ENCODE results near the gene RPL15. TPM values are rescaled to one million over a fixed set of nuclear protein-coding genes. Genes with fewer than 3 reads are reported as not detected.

The RPL15 gene
- total and polyA plus RNA-seq, 10 of the 15 experiments (the other 5 are each of a cell fraction or from before 2014, with no cell fraction given): 2,885 to 10,761 (median 4,017) TPM

DNA sequence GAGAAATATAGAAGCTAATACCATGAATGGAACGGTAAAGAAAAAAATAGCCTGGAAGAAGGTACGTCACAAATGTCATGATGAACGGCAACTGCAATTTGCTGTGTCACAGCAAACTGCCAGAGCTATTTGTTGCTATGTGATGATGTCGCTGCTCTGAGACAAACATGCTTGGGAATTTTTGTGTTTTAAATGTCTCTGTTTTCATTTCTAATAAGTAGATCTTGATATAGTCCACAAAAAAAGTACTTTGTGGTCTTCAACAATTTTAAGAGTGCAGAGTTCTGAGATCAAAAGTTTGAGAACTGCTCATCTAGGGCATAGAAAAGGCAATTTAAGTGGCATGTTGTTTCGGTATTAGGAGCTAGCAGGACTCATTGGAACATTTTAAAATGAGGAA is 23.8 kb downstream of the RPL15 start:
- ChIA-PET RAD21 (ENCODE audit: unreplicated experiment) (interaction anchor here (1.3 kb wide), 1 partner anchor 9 kb away, joined by 3 read pairs; no protein-coding TSS in a partner anchor), SMC1A (ENCODE audit: uncharacterized antibody, unreplicated experiment) (interaction anchor here (0.5 to 1.1 kb wide), 5 partner anchors 11 to 620 kb away, joined by 3 to 4 read pairs (median 3); no protein-coding TSS in a partner anchor), POLR2A (interaction anchor here (0.5 to 1.2 kb wide), 2 partner anchors 18 to 22 kb away, joined by 3 to 4 read pairs; no protein-coding TSS in a partner anchor), CTCF (interaction anchor here (1.5 kb wide), 2 partner anchors 16 to 107 kb away, joined by 3 to 6 read pairs; no protein-coding TSS in a partner anchor)
- no peak for DNase-seq (ENCODE audit: low read depth, low spot score)
- no peaks in the 10 kb centered on the region for H3K79me2 ChIP-seq (ENCODE audit: control insufficient read depth, insufficient read depth, low read length)
- no TSS peak for BruUV-seq (replicated peaks)
- no peak for FAIRE-seq
- ATAC-seq: no peak
- 0 out of 2 replicates have a peak, but pooled peaks cover 3% of the 10 kb centered on the region for H3K4me1 ChIP-seq (ENCODE audit: control insufficient read depth, insufficient read depth, low read length)
- H2AFZ ChIP-seq (ENCODE audit: control insufficient read depth, low read depth, low read length): no peak overlapping the region
- no peak overlapping the region for H3K4me2 ChIP-seq (ENCODE audit: control insufficient read depth, insufficient read depth)
- H3K9me3 ChIP-seq (replicated peaks; ENCODE audit: control insufficient read depth, insufficient read depth, low read length): no peaks in the 10 kb centered on the region
- H3K9ac ChIP-seq (ENCODE audit: control insufficient read depth, insufficient read depth, low read length): no peak overlapping the region
- H3K27ac ChIP-seq (ENCODE audit: control insufficient read depth, insufficient read depth): no peak overlapping the region
- in situ Hi-C loops (cut with MboI) (loop anchor here (25.0 kb wide), 1 partner anchor 1847 kb away; the partner anchor contains the start of genes NGLY1 and OXSM), intact Hi-C loops (cut with micrococcal nuclease; ENCODE audit: unreplicated experiment) (loop anchor here (10.0 kb wide), 1 partner anchor 286 kb away; no protein-coding TSS in a partner anchor)
- H3K27me3 ChIP-seq (replicated peaks in 1 of 2; ENCODE audit: control insufficient read depth in 2 of 2, insufficient read depth in 2 of 2, low read length in 1 of 2): peaks cover 0 to 3% of the 10 kb centered on the region in 2 experiments; a peak in 1 of 4 replicates
- no peak overlapping the region for H3K4me3 ChIP-seq
- 62% methylated on average over 5 of the region's 5 CpGs for whole genome bisulfite sequencing (ENCODE audit: insufficient coverage, insufficient replicate concordance, low lambda C conversion rate, missing lambda C conversion rate)
- no peaks in the 10 kb centered on the region for H3K36me3 ChIP-seq (ENCODE audit: control insufficient read depth in 2 of 2, insufficient read depth in 2 of 2, low read length in 1 of 2)
- no peaks in the 10 kb centered on the region for H4K20me1 ChIP-seq (ENCODE audit: control insufficient read depth, insufficient read depth)
- TF ChIP-seq, protein P1, sequence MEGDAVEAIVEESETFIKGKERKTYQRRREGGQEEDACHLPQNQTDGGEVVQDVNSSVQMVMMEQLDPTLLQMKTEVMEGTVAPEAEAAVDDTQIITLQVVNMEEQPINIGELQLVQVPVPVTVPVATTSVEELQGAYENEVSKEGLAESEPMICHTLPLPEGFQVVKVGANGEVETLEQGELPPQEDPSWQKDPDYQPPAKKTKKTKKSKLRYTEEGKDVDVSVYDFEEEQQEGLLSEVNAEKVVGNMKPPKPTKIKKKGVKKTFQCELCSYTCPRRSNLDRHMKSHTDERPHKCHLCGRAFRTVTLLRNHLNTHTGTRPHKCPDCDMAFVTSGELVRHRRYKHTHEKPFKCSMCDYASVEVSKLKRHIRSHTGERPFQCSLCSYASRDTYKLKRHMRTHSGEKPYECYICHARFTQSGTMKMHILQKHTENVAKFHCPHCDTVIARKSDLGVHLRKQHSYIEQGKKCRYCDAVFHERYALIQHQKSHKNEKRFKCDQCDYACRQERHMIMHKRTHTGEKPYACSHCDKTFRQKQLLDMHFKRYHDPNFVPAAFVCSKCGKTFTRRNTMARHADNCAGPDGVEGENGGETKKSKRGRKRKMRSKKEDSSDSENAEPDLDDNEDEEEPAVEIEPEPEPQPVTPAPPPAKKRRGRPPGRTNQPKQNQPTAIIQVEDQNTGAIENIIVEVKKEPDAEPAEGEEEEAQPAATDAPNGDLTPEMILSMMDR (IDR thresholded peaks at IDR 0.05 in 2 of 3, conservative IDR thresholded peaks at IDR 0.05 in 1 of 3; ENCODE audit: control insufficient read depth in 2 of 3, extremely low read depth in 1 of 3, insufficient read depth in 1 of 3, low read depth in 3 of 3, low read length in 3 of 3): no peak
- TF ChIP-seq, protein P2, sequence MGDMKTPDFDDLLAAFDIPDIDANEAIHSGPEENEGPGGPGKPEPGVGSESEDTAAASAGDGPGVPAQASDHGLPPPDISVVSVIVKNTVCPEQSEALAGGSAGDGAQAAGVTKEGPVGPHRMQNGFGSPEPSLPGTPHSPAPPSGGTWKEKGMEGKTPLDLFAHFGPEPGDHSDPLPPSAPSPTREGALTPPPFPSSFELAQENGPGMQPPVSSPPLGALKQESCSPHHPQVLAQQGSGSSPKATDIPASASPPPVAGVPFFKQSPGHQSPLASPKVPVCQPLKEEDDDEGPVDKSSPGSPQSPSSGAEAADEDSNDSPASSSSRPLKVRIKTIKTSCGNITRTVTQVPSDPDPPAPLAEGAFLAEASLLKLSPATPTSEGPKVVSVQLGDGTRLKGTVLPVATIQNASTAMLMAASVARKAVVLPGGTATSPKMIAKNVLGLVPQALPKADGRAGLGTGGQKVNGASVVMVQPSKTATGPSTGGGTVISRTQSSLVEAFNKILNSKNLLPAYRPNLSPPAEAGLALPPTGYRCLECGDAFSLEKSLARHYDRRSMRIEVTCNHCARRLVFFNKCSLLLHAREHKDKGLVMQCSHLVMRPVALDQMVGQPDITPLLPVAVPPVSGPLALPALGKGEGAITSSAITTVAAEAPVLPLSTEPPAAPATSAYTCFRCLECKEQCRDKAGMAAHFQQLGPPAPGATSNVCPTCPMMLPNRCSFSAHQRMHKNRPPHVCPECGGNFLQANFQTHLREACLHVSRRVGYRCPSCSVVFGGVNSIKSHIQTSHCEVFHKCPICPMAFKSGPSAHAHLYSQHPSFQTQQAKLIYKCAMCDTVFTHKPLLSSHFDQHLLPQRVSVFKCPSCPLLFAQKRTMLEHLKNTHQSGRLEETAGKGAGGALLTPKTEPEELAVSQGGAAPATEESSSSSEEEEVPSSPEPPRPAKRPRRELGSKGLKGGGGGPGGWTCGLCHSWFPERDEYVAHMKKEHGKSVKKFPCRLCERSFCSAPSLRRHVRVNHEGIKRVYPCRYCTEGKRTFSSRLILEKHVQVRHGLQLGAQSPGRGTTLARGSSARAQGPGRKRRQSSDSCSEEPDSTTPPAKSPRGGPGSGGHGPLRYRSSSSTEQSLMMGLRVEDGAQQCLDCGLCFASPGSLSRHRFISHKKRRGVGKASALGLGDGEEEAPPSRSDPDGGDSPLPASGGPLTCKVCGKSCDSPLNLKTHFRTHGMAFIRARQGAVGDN (IDR thresholded peaks at IDR 0.05): no peak
- TF ChIP-seq, protein P3, sequence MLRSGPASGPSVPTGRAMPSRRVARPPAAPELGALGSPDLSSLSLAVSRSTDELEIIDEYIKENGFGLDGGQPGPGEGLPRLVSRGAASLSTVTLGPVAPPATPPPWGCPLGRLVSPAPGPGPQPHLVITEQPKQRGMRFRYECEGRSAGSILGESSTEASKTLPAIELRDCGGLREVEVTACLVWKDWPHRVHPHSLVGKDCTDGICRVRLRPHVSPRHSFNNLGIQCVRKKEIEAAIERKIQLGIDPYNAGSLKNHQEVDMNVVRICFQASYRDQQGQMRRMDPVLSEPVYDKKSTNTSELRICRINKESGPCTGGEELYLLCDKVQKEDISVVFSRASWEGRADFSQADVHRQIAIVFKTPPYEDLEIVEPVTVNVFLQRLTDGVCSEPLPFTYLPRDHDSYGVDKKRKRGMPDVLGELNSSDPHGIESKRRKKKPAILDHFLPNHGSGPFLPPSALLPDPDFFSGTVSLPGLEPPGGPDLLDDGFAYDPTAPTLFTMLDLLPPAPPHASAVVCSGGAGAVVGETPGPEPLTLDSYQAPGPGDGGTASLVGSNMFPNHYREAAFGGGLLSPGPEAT (IDR thresholded peaks at IDR 0.05; ENCODE audit: low read depth): no peak
- TF ChIP-seq ZNF274 (IDR thresholded peaks at IDR 0.05; ENCODE audit: insufficient read depth, insufficient read length): no peak
- no peak for TF ChIP-seq CHD1 (IDR thresholded peaks at IDR 0.05; ENCODE audit: low read depth, low read length)
- no peak for TF ChIP-seq GABPA (IDR thresholded peaks at IDR 0.05; ENCODE audit: low read depth)
- TF ChIP-seq, protein P4, sequence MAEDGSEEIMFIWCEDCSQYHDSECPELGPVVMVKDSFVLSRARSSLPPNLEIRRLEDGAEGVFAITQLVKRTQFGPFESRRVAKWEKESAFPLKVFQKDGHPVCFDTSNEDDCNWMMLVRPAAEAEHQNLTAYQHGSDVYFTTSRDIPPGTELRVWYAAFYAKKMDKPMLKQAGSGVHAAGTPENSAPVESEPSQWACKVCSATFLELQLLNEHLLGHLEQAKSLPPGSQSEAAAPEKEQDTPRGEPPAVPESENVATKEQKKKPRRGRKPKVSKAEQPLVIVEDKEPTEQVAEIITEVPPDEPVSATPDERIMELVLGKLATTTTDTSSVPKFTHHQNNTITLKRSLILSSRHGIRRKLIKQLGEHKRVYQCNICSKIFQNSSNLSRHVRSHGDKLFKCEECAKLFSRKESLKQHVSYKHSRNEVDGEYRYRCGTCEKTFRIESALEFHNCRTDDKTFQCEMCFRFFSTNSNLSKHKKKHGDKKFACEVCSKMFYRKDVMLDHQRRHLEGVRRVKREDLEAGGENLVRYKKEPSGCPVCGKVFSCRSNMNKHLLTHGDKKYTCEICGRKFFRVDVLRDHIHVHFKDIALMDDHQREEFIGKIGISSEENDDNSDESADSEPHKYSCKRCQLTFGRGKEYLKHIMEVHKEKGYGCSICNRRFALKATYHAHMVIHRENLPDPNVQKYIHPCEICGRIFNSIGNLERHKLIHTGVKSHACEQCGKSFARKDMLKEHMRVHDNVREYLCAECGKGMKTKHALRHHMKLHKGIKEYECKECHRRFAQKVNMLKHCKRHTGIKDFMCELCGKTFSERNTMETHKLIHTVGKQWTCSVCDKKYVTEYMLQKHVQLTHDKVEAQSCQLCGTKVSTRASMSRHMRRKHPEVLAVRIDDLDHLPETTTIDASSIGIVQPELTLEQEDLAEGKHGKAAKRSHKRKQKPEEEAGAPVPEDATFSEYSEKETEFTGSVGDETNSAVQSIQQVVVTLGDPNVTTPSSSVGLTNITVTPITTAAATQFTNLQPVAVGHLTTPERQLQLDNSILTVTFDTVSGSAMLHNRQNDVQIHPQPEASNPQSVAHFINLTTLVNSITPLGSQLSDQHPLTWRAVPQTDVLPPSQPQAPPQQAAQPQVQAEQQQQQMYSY (CRISPR knock-in tag; IDR thresholded peaks at IDR 0.05): no peak
